Activated T-cell treated with anti-CD3 and anti-CD28 coated beads, Interleukin-2, amount 50 U/mL, for 24 hours (primary cell): ENCODE measurements around the gene MYO1D.
"Not testable (repeated sequence)": the region's sequence is repeated elsewhere in the genome, so short reads cannot be mapped to it uniquely, and the experiment has no call there.

Source experiments
- DNase-seq: peaks from one replicate; pipeline ENCODE4 v3.0.0-alpha.2; 2020
- H3K27ac Mint-ChIP-seq: 2 replicates; pipeline ENCODE4 v1.8.0; 2020; ENCODE audit warnings: mild to moderate bottlenecking, mixed read lengths
- H3K27me3 Mint-ChIP-seq: 2 replicates; pipeline ENCODE4 v1.8.0; 2020; ENCODE audit warnings: mixed read lengths
- H3K36me3 Mint-ChIP-seq: 2 replicates; pipeline ENCODE4 v1.8.0; 2020; ENCODE audit warnings: low read depth, mixed read lengths
- H3K4me1 Mint-ChIP-seq: 2 replicates; pipeline ENCODE4 v1.8.0; 2020; ENCODE audit warnings: low read depth, mixed read lengths
- H3K4me3 Mint-ChIP-seq: 2 replicates; pipeline ENCODE4 v1.8.0; 2020; ENCODE audit warnings: mild to moderate bottlenecking, moderate library complexity, mixed read lengths
- H3K9me3 Mint-ChIP-seq: 2 replicates; pipeline ENCODE4 v1.8.0; 2020; ENCODE audit warnings: mixed read lengths

MYO1D gene

GRCh38 chr17:32827227-32827626 lies 49.7 kb downstream of the MYO1D start:
- Mint-ChIP-seq H3K36me3 (no peaks in the 10 kb centered on the region), H3K27ac (no peak overlapping the region), H3K4me3 (no peak overlapping the region), H3K4me1 (peaks cover 26% of the 10 kb centered on the region), H3K9me3 (no peaks in the 10 kb centered on the region), H3K27me3 (peaks cover 21% of the 10 kb centered on the region)
- no peak for DNase-seq

GRCh38 chr17:32826076-32826475 lies 50.8 kb downstream of the MYO1D start:
- Mint-ChIP-seq H3K27me3 (peaks cover 27% of the 10 kb centered on the region), H3K36me3 (no peaks in the 10 kb centered on the region), H3K4me3 (no peak overlapping the region), H3K9me3 (no peaks in the 10 kb centered on the region), H3K27ac (no peak overlapping the region), H3K4me1 (peaks cover 26% of the 10 kb centered on the region)
- DNase-seq = no peak

- no peaks in the 10 kb centered on the region for H3K9me3 Mint-ChIP-seq
- no peaks in the 10 kb centered on the region for H3K36me3 Mint-ChIP-seq
- H3K4me1 Mint-ChIP-seq = peaks cover 18% of the 10 kb centered on the region
- no peak overlapping the region for H3K4me3 Mint-ChIP-seq
- H3K27ac Mint-ChIP-seq = no peak overlapping the region
- no peak for DNase-seq
- peaks cover 33% of the 10 kb centered on the region for H3K27me3 Mint-ChIP-seq
These were observed 52.6 kb downstream of the MYO1D start for GRCh38 chr17:32824334-32824733.

- Mint-ChIP-seq H3K27ac (no peak overlapping the region), H3K9me3 (no peaks in the 10 kb centered on the region), H3K4me1 (peaks cover 7% of the 10 kb centered on the region), H3K4me3 (no peak overlapping the region), H3K27me3 (peaks cover 27% of the 10 kb centered on the region), H3K36me3 (no peaks in the 10 kb centered on the region)
- DNase-seq = no peak
These were observed 53.9 kb downstream of the MYO1D start for GRCh38 chr17:32822996-32823395.

- H3K27me3 Mint-ChIP-seq = peaks cover 22% of the 10 kb centered on the region
- DNase-seq = peak; percentile 35
- H3K4me3 Mint-ChIP-seq, H3K27ac Mint-ChIP-seq, H3K9me3 Mint-ChIP-seq, H3K36me3 Mint-ChIP-seq, H3K4me1 Mint-ChIP-seq: not testable (repeated sequence)
These were observed 54.7 kb downstream of the MYO1D start for GRCh38 chr17:32821987-32822934.

GRCh38 chr17:32820440-32820839 lies 56.5 kb downstream of the MYO1D start:
- no peak overlapping the region for H3K27ac Mint-ChIP-seq
- no peak for DNase-seq
- H3K4me3 Mint-ChIP-seq = no peak overlapping the region
- H3K27me3 Mint-ChIP-seq = peaks cover 15% of the 10 kb centered on the region
- no peaks in the 10 kb centered on the region for H3K9me3 Mint-ChIP-seq
- H3K36me3 Mint-ChIP-seq = no peaks in the 10 kb centered on the region
- H3K4me1 Mint-ChIP-seq = peaks cover 6% of the 10 kb centered on the region

- Mint-ChIP-seq H3K9me3 (no peaks in the 10 kb centered on the region), H3K27me3 (peaks cover 15% of the 10 kb centered on the region)
These were observed 57.1 kb downstream of the MYO1D start for GRCh38 chr17:32819787-32820186.

GRCh38 chr17:32819035-32819434 lies 57.9 kb downstream of the MYO1D start:
- H3K36me3 Mint-ChIP-seq = no peaks in the 10 kb centered on the region
- no peak overlapping the region for H3K4me3 Mint-ChIP-seq
- H3K27ac Mint-ChIP-seq = no peak overlapping the region
- no peaks in the 10 kb centered on the region for H3K9me3 Mint-ChIP-seq
- peaks cover 11% of the 10 kb centered on the region for H3K4me1 Mint-ChIP-seq
- peaks cover 15% of the 10 kb centered on the region for H3K27me3 Mint-ChIP-seq
- no peak for DNase-seq

More at GRCh38 chr17:32819787-32820186, 57.1 kb downstream of the MYO1D start:
- Mint-ChIP-seq H3K4me1 (peaks cover 9% of the 10 kb centered on the region), H3K4me3 (no peak overlapping the region), H3K36me3 (no peaks in the 10 kb centered on the region), H3K27ac (no peak overlapping the region)
- no peak for DNase-seq

- Mint-ChIP-seq H3K36me3 (no peaks in the 10 kb centered on the region), H3K4me3 (no peak overlapping the region), H3K4me1 (peaks cover 9% of the 10 kb centered on the region), H3K27me3 (peaks cover 3% of the 10 kb centered on the region), H3K9me3 (no peaks in the 10 kb centered on the region), H3K27ac (no peak overlapping the region)
- DNase-seq = no peak
These were observed 61.5 kb downstream of the MYO1D start for GRCh38 chr17:32815460-32815859.

- Mint-ChIP-seq H3K4me1 (peaks cover 11% of the 10 kb centered on the region), H3K27ac (no peak overlapping the region), H3K9me3 (no peaks in the 10 kb centered on the region), H3K36me3 (no peaks in the 10 kb centered on the region), H3K4me3 (no peak overlapping the region), H3K27me3 (no peaks in the 10 kb centered on the region)
- DNase-seq = no peak
These were observed 62.1 kb downstream of the MYO1D start for GRCh38 chr17:32814836-32815235.

- Mint-ChIP-seq H3K4me3 (no peak overlapping the region), H3K4me1 (peaks cover 12% of the 10 kb centered on the region), H3K27ac (no peak overlapping the region), H3K9me3 (no peaks in the 10 kb centered on the region), H3K36me3 (no peaks in the 10 kb centered on the region), H3K27me3 (no peaks in the 10 kb centered on the region)
- DNase-seq = no peak
These were observed 63.9 kb downstream of the MYO1D start for GRCh38 chr17:32813021-32813420.

GRCh38 chr17:32810690-32811089 lies 66.2 kb downstream of the MYO1D start:
- Mint-ChIP-seq H3K27me3 (no peaks in the 10 kb centered on the region), H3K4me3 (no peak overlapping the region), H3K4me1 (peaks cover 11% of the 10 kb centered on the region), H3K9me3 (no peaks in the 10 kb centered on the region), H3K27ac (no peak overlapping the region), H3K36me3 (no peaks in the 10 kb centered on the region)
- DNase-seq = no peak

GRCh38 chr17:32807577-32807976 lies 69.3 kb downstream of the MYO1D start:
- no peak overlapping the region for H3K27ac Mint-ChIP-seq
- no peaks in the 10 kb centered on the region for H3K9me3 Mint-ChIP-seq
- no peak for DNase-seq
- H3K27me3 Mint-ChIP-seq = no peaks in the 10 kb centered on the region
- no peak overlapping the region for H3K4me3 Mint-ChIP-seq
- H3K4me1 Mint-ChIP-seq = peaks cover 3% of the 10 kb centered on the region
- no peaks in the 10 kb centered on the region for H3K36me3 Mint-ChIP-seq

GRCh38 chr17:32806646-32807045 lies 70.3 kb downstream of the MYO1D start:
- Mint-ChIP-seq H3K4me3 (no peak overlapping the region), H3K27me3 (no peaks in the 10 kb centered on the region), H3K4me1 (peaks cover 6% of the 10 kb centered on the region), H3K9me3 (no peaks in the 10 kb centered on the region), H3K27ac (no peak overlapping the region), H3K36me3 (no peaks in the 10 kb centered on the region)
- no peak for DNase-seq
